ENCODE measurements around the gene TMEM19. TPM values are rescaled to one million over a fixed set of nuclear protein-coding genes. Genes with fewer than 3 reads are reported as not detected.
A peak's percentile ranks its signal among the peaks of the same experiment; 100 is the strongest.

The TMEM19 gene
- total RNA-seq, 1 experiment from 2014 or later, result 18.9 TPM

- peak; percentile 90 for ATAC-seq
- intact Hi-C loops (cut with micrococcal nuclease), result loop anchor here (1.0 to 10.0 kb wide), 6 partner anchors 83 to 1015 kb away; partner anchors contain the start of gene THAP2
- Histone ChIP-seq H3K4me1 (ENCODE audit: control insufficient read depth in 1 of 2, insufficient read depth in 2 of 2, low read length in 2 of 2) (no peaks in the 10 kb centered on the region), H3K9ac (ENCODE audit: low read length) (no peak overlapping the region), H3K27me3 (ENCODE audit: insufficient read depth, low read length) (peaks cover 7% of the 10 kb centered on the region; the same call in 1 of the 2 replicates), H2AFZ (ENCODE audit: low read depth, low read length, poor library complexity, severe bottlenecking) (peak overlapping the region; percentile 96), H4K20me1 (ENCODE audit: insufficient read depth) (no peaks in the 10 kb centered on the region), H3K9me2 (ENCODE audit: insufficient read depth) (no peaks in the 10 kb centered on the region), H3K4me3 (replicated peaks in 1 of 2; ENCODE audit: low read depth in 1 of 2, low read length in 2 of 2) (no peak overlapping the region), H3K36me3 (ENCODE audit: control insufficient read depth in 1 of 2, insufficient read depth in 2 of 2, low read length in 2 of 2) (no peaks in the 10 kb centered on the region), H3K9me3 (ENCODE audit: control insufficient read depth in 1 of 2, insufficient read depth in 1 of 2, low read depth in 1 of 2, low read length in 2 of 2) (no peaks in the 10 kb centered on the region), H3K27ac (ENCODE audit: low read depth, low read length) (no peak overlapping the region), H3K4me2 (ENCODE audit: low read length) (peak overlapping the region; percentile 22; the same call in 1 of the 2 replicates), H3K79me2 (ENCODE audit: insufficient read depth, low read length) (no peaks in the 10 kb centered on the region)
- POLR2A ChIA-PET, result interaction anchor here (0.7 to 1.6 kb wide), 4 partner anchors 20 to 111 kb away, joined by 3 to 7 read pairs (median 4); partner anchors contain the start of genes THAP2, TMEM19 and ZFC3H1
- CTCF ChIA-PET, result interaction anchor here (0.6 to 3.5 kb wide), 27 partner anchors 9 to 1014 kb away, joined by 3 to 39 read pairs (median 4); partner anchors contain the start of genes THAP2, TMEM19 and ZFC3H1
- no peak for TF ChIP-seq ELF1 (IDR thresholded peaks at IDR 0.05; ENCODE audit: borderline replicate concordance, low read depth)
- TF ChIP-seq CEBPB (IDR thresholded peaks at IDR 0.05; ENCODE audit: low read depth), result peak; percentile 34; the same call in 1 of the 2 replicates
- no peak for TF ChIP-seq EGR1 (IDR thresholded peaks at IDR 0.05; ENCODE audit: low read depth)
- peak; percentile 93 for TF ChIP-seq RAD21 (IDR thresholded peaks at IDR 0.05; ENCODE audit: low read depth)
- peak; percentile 59 to 81 (median 76) for TF ChIP-seq CTCF (IDR thresholded peaks at IDR 0.05 in 2 of 3, conservative IDR thresholded peaks at IDR 0.05 in 1 of 3; ENCODE audit: borderline replicate concordance in 1 of 3, insufficient read depth in 1 of 3, low read depth in 2 of 3, low read length in 2 of 3)
- no peak for TF ChIP-seq EZH2phosphoT487 (IDR thresholded peaks at IDR 0.05; ENCODE audit: borderline replicate concordance)
- TF ChIP-seq YY1 (IDR thresholded peaks at IDR 0.05; ENCODE audit: extremely low read depth, insufficient replicate concordance, low read depth, low read length), result peak; percentile 8
- no peak for TF ChIP-seq EZH2 (IDR thresholded peaks at IDR 0.05)
- no peak for TF ChIP-seq TCF7L2 (IDR thresholded peaks at IDR 0.05; ENCODE audit: borderline replicate concordance, extremely low read depth, insufficient read depth, insufficient read length)
- RAD21 ChIA-PET (ENCODE audit: low non-redundant PET in 1 of 2, low total read pairs in 2 of 2, uncharacterized antibody in 2 of 2, unreplicated experiment in 2 of 2), result interaction anchor here (0.7 to 1.6 kb wide), 7 partner anchors 9 to 331 kb away, joined by 3 to 6 read pairs (median 5); partner anchors contain the start of genes THAP2 (in 2 of the 2) and ZFC3H1 (in 2 of the 2)
- no TSS peak for BruUV-seq (replicated peaks)
- peak; percentile 49 for DNase-seq (ENCODE audit: low read depth, low spot score)
These were observed 61.2 kb downstream of the TMEM19 start for GRCh38 chr12:71746974-71747611.
